Renal pelvis (tissue), 4 donors: ENCODE data around the gene PRKCZ. TPM values are rescaled to one million over a fixed set of nuclear protein-coding genes. Genes with fewer than 3 reads are reported as not detected.

Experiments
- DNase-seq: peaks from one replicate; pipeline ENCODE4 v3.0.0-alpha.2; 2013
- polyA plus RNA-seq, 3 donors: library from polyadenylated mRNA; unstranded; fragments of 120-200 nt; gene quantifications; one replicate each; pipeline ENCODE4 v1.2.1, GENCODE V29; 2013; ENCODE audit not compliant: insufficient read length in 3 of 3

PRKCZ gene
- polyA plus RNA-seq, 3 donors: 33.2 to 37.7 (median 34.5) TPM

GRCh38 chr1:2150801-2151200, 100.6 kb downstream of the PRKCZ start:
- no peak for DNase-seq

- no peak for DNase-seq
Observed at GRCh38 chr1:2151252-2151651, 101.0 kb downstream of the PRKCZ start.

- DNase-seq: no peak
Observed at GRCh38 chr1:2151911-2152310, 101.7 kb downstream of the PRKCZ start.

DNA sequence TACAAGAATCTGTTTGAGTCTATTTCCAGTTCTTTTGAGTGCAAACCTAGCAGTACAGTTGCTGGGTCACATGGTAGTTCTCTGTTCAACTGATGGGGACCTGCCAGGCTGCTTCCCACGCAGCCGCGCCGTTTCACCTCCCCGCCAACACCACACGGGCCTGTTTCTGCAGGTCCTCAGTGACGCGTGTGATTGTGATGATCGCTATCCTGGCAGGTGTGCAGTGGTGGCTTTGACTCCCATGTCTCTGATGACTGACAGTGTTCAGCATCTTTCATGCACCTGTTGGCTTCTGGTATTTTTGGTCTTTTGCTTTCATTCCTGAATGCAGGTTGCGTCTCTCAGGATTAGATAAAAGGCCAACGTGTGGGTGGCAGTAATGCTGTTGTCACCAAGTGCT, 102.7 kb downstream of the PRKCZ start:
- DNase-seq: no peak

DNA sequence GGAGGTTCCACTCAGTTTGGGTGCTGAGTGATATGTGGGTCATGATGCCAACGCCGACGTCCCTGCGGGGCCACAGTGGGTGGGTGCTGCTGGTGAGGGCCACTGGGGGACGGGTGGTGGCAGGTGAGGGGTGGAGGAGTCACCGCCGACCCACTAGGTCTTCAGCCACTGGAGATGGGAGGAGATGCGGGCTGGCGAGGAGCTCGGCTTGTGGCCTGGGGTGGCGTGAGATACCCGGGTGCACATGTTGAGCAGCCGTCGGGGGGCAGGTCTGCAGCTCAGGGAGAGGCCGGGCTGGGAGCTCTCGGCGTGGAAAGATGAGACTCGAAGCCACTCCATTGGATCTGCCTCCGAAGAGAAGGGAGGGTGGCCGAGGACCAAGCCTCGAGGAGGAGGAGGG, 103.8 kb downstream of the PRKCZ start:
- DNase-seq: no peak

DNA sequence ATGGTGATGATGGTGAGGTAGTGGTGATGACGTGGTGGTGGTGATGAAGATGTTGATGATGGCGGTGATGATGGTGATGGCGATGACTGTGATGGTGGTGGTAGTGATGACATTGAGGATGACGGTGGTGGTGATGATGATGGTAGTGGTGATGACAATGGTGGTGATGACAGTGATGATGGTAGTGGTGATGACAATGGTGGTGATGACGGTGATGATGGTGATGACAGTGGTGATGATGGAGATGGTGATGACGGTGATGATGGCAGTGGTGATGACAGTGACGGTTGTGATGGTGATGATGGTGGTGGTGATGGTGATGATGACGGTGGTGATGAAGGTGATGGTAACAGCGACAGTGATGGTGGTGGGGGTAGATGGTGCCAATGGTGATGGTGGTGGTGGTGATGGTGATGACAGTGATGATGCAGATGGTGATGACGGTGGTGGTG, 105.0 kb downstream of the PRKCZ start:
- DNase-seq: no peak

- no peak for DNase-seq
Observed at GRCh38 chr1:2155788-2156187, 105.6 kb downstream of the PRKCZ start.

DNA sequence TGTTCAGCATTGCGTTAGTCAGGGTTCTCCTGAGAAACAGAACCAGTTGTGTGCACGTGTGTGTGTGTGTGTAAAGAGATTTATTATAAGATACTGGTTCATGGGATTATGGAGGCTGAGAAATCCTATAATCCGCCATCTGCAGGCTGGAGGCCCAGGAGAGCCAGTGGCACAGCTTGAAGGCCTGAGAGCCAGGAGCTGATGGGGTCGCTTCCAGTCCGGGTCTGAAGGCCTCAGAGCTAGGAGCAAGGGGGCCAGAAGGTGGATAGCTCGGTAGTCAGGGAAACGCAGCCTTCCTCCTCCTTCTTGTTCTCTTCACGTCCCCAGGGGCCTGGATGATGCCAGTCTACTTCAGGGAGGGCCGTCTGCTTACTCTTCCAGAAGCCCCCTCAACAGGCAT, 106.7 kb downstream of the PRKCZ start:
- DNase-seq: no peak

GRCh38 chr1:2157856-2158255, 107.6 kb downstream of the PRKCZ start:
- DNase-seq: no peak

DNA sequence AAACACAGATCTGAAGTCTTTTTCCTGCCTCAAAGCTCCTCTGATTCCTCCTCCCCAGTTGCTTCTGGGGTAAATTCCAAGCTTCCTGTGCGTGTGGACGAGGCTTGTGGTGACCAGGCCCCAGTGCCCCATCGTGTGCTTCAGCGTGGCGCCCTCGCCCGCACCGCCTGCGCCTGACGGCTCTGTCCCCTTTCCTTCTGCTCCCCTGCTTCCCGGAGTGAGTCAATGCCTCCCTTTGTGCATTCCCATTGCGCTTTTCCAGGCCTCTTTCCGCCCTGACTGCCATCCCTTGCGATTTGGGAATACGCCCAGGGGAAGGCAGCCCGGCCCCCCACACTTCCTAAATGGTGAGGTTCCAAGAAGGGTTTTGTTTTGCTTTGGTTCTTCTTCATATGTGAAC, 108.1 kb downstream of the PRKCZ start:
- DNase-seq: no peak

DNA sequence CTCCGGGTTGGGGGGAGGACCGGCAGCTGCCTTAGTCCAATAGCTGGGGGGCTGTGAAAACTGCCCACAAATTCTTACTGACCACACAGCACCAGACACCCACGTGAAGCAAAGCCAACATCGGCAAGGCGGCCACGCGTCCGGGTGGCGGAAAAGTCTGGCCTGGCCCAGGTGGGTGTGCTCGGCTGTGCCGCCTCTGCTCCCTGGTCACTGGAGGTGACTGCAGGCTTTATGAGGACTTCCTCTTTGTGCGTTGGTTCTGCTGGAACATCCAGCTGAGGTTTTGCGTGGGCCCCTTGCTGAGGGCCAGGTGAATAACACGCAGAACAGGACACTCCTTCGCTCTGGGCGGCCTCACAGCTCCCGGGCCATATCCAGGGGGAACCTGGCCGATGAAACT, 108.9 kb downstream of the PRKCZ start:
- no peak for DNase-seq

DNA sequence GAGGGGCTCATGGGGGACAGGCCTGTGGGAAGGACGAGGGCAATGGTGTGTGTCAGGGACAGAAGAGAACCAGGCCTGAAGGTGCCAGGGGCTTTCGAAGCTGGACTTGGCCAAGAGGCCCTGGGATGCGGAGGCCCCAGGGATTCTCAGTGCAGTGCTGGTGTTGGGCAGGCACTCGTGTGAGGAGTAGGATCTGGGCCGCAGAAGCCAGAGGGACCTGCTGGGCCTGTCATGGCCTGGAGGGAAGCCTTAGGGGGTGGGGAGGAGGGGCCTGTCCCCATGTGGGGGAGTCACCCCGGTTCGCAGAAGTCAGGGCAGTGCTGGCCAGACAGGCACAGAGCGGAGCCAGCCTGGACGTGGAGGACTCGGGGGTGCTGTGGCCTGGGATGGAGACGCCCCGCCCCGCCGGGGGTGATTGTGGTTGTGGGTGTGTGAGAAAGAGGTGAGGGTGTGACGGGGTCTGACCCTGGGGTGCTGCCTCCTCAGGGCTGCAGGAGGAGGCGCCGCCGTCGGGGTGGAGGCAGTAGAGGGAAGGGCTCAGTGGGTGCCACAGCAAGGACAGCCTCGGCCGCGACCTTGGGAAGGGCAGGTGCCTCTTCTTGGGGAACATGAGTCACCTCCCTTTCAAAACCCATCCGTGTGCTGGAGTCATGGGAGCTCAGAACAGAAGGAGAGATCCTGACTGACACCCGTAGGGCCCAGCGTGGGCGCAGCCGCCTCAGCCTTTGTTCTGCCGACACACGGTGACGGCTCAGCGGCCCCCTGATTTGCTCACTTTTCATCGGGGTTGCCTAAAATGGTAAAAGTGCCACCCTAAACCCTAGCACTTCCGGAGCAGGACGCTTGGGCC, 110.5 kb downstream of the PRKCZ start:
- no peak for DNase-seq

DNA sequence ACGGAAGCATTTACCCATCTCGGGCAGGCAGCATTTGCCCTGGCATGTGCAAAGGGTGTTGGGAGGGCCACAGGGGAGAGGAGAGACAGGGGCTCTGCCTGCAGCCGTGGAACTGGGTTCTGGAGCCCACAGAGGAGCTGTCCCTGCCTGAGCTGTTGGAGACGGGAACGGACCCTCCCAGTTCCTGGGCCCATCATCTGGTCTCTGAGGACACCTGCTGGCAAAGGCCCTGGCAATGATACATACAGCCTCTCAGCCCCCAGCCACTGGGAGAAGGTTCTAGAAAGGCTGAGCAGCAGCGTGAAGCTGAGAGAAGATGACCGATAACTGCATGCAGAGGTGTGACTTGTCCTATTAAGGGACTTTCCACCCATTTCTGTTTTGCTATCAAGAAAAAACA, 113.0 kb downstream of the PRKCZ start:
- no peak for DNase-seq

DNA sequence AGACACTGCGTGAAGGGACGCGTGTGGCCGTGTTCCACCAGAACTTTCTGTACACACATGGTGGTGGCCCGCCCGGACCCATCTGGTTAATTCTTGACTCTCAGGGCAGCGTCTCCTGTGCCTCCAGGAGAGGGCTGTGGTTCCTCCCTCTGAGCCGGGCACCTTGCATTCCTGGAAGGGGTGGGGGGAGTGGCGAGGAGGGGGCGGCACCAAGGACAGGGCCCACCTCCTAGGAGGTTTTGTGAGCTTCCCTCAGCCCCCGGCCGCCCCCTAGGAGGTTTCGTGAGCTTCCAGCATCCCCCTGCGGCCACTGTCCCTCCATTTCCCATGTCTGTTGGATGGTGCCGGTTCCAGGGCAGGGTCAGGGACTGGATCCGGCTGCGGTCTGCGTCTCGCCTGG, 115.4 kb downstream of the PRKCZ start:
- DNase-seq: no peak

DNA sequence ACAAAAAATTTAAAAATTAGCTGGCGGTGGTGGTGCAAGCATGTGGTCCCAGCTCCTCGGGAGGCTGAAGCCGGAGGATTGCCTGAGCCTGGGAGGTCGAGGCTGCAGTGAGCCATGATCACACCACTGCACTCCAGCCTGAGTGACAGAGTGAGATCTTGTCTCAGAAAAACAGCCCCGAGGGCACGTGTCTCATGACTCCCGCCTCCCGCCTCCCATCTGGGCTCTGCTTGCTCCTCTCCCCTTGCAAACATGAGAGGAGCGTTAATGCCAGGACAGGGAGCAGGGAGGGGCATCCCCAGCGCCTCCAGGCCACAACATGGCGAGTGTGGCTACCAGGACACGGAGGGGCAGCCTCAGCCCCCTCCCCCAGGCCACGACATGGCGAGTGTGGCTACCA, 116.0 kb downstream of the PRKCZ start:
- no peak for DNase-seq

DNA sequence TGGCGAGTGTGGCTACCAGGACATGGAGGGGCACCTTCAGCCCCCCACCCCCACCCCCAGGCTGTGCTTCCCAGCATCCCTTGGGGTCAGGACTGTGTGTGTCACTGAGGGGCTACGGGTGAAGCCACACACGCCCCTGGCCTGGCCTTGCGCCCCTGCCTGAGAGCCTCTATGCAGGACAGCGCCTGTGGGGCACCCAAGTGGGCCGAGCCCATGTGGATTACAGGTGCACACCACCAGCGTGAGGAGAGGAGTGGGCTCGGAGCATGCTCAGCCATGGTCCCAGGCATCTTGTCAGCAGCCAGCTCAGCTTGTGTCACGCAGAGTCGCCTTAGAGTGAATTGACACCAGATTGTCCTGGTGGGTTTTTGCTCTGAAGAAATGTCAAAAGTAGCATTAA, 116.5 kb downstream of the PRKCZ start:
- DNase-seq: no peak

DNA sequence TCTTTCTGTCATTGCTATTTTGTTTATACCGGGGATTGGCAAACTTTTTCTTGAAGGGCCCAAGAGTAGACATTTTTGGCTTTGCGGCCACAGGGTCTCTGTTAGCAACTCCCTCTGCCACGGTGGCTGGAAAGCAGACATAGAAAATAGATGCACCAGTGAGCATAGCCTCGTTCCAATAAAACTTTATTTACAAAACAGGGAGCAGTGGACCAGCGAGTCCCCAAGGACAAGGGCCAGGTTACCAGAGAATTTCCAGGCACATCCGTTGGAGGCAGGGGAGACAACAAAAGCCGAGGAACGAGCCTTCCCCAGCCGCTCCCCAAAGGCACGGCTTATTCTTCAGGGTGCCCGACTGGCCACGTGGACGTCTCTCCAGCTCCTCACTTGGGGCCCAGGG, 117.9 kb downstream of the PRKCZ start:
- DNase-seq: no peak

DNA sequence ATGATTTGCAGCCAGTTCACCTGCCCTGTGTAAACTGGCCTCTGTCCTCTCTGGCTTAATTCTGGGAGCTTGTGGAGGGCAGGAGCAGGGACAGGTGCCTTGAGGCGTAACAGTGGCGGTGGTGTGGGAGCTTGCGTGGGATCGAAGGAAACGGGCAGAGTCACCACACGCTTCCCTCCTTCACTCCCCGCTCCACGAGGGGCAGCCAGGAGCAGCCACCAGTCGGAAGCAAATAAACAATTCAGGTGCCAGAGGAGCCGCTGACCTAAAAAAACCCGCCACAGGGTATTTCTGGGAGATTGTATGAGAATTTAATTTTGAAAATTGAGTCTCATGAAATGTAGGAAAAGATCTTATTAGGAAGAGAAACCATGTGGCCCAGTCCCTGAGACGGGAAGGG, 118.3 kb downstream of the PRKCZ start:
- no peak for DNase-seq

DNA sequence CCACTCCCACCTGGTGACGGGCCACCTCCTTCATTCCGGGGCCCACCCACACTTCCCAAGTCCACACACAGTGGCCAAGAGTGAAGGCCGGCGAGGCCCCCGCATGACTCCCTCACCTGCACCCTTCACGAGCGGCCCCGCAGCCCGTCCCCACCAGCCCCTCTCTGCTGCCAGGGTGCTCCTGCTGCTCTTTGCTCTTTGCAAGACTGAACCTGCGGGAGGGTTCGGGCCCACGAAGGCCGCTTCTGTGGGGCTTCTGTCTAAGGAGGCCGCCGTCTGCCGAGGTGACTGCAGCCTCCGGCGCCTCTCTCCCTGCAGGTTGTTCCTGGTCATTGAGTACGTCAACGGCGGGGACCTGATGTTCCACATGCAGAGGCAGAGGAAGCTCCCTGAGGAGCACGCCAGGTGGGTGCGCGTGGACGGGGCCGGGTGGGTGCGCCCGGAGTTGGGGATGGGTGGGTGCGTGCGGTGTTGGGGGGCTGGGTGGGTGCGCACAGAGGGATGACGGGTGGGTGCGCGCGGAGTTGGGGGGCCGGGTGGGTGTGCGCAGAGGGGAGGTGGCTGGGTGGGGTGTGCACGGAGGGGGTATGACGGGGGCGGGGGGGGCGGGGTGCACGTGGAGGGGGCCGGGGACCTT, 119.1 kb downstream of the PRKCZ start:
- DNase-seq: no peak

- no peak for DNase-seq
Observed at GRCh38 chr1:2170211-2170610, 120.0 kb downstream of the PRKCZ start.

DNA sequence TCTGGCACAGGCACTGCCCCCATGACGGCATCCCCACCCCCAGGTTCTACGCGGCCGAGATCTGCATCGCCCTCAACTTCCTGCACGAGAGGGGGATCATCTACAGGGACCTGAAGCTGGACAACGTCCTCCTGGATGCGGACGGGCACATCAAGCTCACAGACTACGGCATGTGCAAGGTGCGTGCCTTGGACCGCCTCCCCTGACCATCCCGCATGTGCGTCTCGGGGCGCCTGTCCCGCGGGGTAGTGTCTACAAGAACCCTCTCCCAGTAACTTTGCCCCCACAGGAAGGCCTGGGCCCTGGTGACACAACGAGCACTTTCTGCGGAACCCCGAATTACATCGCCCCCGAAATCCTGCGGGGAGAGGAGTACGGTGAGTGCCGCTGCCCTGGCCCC, 121.8 kb downstream of the PRKCZ start:
- DNase-seq: no peak

GRCh38 chr1:2172551-2173146, 122.4 kb downstream of the PRKCZ start:
- no peak for DNase-seq
